Loucy (cell line): ENCODE results near the gene NRG3.

Experiments used
- CTCF ChIP-seq: fragments of 200-600 bp; sonication (generic); conservative IDR thresholded peaks from 2 replicates; pipeline ENCODE4 v1.5.1; 2014; ENCODE audit warnings: mild to moderate bottlenecking, antibody characterized with exemption, low read length
- EZH2phosphoT487 ChIP-seq: fragments of 200-600 bp; IDR thresholded peaks from 2 replicates; pipeline ENCODE4 v1.6.1; 2018; ENCODE audit warnings: antibody characterized with exemption, mild to moderate bottlenecking, moderate library complexity, borderline replicate concordance

GRCh38 chr10:82124713-82125112 is 249.7 kb downstream of the NRG3 start:
- TF ChIP-seq CTCF (no peak), EZH2phosphoT487 (no peak)
